Measurements from ENCODE around the gene CDC42BPA. TPM values are rescaled to one million over a fixed set of nuclear protein-coding genes. Genes with fewer than 3 reads are reported as not detected.

CDC42BPA gene
- total and polyA plus RNA-seq, 2 of the 8 experiments (the other 6 are each of a cell fraction or from before 2014, with no cell fraction given): 7.1 to 28.5 TPM

- TF ChIP-seq BRCA1 (IDR thresholded peaks at IDR 0.05; ENCODE audit: low read depth, low read length) (no peak), SP1 (IDR thresholded peaks at IDR 0.05; ENCODE audit: low read depth, low read length) (peak; percentile 98), RAD21 (IDR thresholded peaks at IDR 0.05 in 1 of 2, conservative IDR thresholded peaks at IDR 0.05 in 1 of 2; ENCODE audit: low read depth in 2 of 2, low read length in 2 of 2) (no peak), RXRA (IDR thresholded peaks at IDR 0.05; ENCODE audit: insufficient read depth, low read depth, low read length) (no peak), TEAD4 (IDR thresholded peaks at IDR 0.05; ENCODE audit: low read depth, low read length) (no peak), POU5F1 (IDR thresholded peaks at IDR 0.05; ENCODE audit: low read depth, low read length) (no peak), CHD7 (IDR thresholded peaks at IDR 0.05; ENCODE audit: insufficient replicate concordance, low read length) (no peak), TAF1 (IDR thresholded peaks at IDR 0.05; ENCODE audit: low read depth, low read length) (peak; percentile 63), SRF (IDR thresholded peaks at IDR 0.05; ENCODE audit: low read depth, low read length) (no peak), SUZ12 (IDR thresholded peaks at IDR 0.05; ENCODE audit: low read length) (no peak), JUND (IDR thresholded peaks at IDR 0.05; ENCODE audit: low read length) (no peak)
Measured at GRCh38 chr1:226940029-226940805, 378.1 kb downstream of the CDC42BPA start, which contains the start of gene COQ8A (continued).

All from H1 (cell line).